Central memory CD8-positive, alpha-beta T cell (primary cell): ENCODE data around the gene SUPT4H1.

Experiments
- ATAC-seq: fragments of 150-1000 bp; cut with Tn5 transposase; replicated peaks from 2 replicates; pipeline ENCODE4 v1.10.0; 2022; ENCODE audit warnings: mild to moderate bottlenecking, moderate FRiP score, moderate number of reproducible peaks; ENCODE audit not compliant: poor library complexity, severe bottlenecking; ENCODE audit errors: extremely low read depth
- DNase-seq, 2 donors: peaks; one replicate each; pipeline ENCODE4 v3.0.0; 2021; ENCODE audit warnings: low spot score in 2 of 2
- H3K27ac Mint-ChIP-seq: one replicate; pipeline ENCODE4 v1.8.0; 2022; ENCODE audit warnings: low read depth, mild to moderate bottlenecking, moderate library complexity, mixed read lengths
- H3K27me3 Mint-ChIP-seq: one replicate; pipeline ENCODE4 v1.8.0; 2022; ENCODE audit warnings: mixed read lengths
- H3K36me3 Mint-ChIP-seq: one replicate; pipeline ENCODE4 v1.8.0; 2022; ENCODE audit warnings: mild to moderate bottlenecking, moderate library complexity, mixed read lengths; ENCODE audit not compliant: insufficient read depth
- H3K4me1 Mint-ChIP-seq: one replicate; pipeline ENCODE4 v1.8.0; 2022; ENCODE audit warnings: mixed read lengths
- H3K4me3 Mint-ChIP-seq: one replicate; pipeline ENCODE4 v1.8.0; 2022; ENCODE audit warnings: mild to moderate bottlenecking, moderate library complexity, mixed read lengths
- H3K9me3 Mint-ChIP-seq: one replicate; pipeline ENCODE4 v1.8.0; 2022; ENCODE audit warnings: mixed read lengths

The SUPT4H1 gene

GRCh38 chr17:58302171-58302918 is 49.7 kb downstream of the SUPT4H1 start:
- Mint-ChIP-seq H3K4me3 (no peak overlapping the region), H3K27ac (peak overlapping the region; percentile 13), H3K27me3 (no peaks in the 10 kb centered on the region), H3K9me3 (no peaks in the 10 kb centered on the region), H3K4me1 (peaks cover 12% of the 10 kb centered on the region), H3K36me3 (peaks cover 5% of the 10 kb centered on the region)
- ATAC-seq (no peak), DNase-seq (peak in 1 of 2 donors; percentile 6)

GRCh38 chr17:58301504-58302150 is 50.4 kb downstream of the SUPT4H1 start:
- ATAC-seq (no peak), DNase-seq (peak in 1 of 2 donors; percentile 7)
- peaks cover 12% of the 10 kb centered on the region for H3K4me1 Mint-ChIP-seq
- no peak overlapping the region for H3K27ac Mint-ChIP-seq
- no peak overlapping the region for H3K4me3 Mint-ChIP-seq
- no peaks in the 10 kb centered on the region for H3K27me3 Mint-ChIP-seq
- peaks cover 5% of the 10 kb centered on the region for H3K36me3 Mint-ChIP-seq
- no peaks in the 10 kb centered on the region for H3K9me3 Mint-ChIP-seq

- Mint-ChIP-seq H3K4me1 (peaks cover 12% of the 10 kb centered on the region), H3K27ac (no peak overlapping the region)
- peak in 1 of 2 donors; percentile 6 for DNase-seq
Observed at GRCh38 chr17:58300336-58300735, 51.7 kb downstream of the SUPT4H1 start.

More at GRCh38 chr17:58300336-58300735, 51.7 kb downstream of the SUPT4H1 start:
- no peak for ATAC-seq
- Mint-ChIP-seq H3K36me3 (peaks cover 4% of the 10 kb centered on the region), H3K27me3 (no peaks in the 10 kb centered on the region), H3K9me3 (no peaks in the 10 kb centered on the region), H3K4me3 (no peak overlapping the region)
